Astrocyte of the hippocampus (primary cell): ENCODE results near the gene RBM6.

Source experiments
- DNase-seq: peaks from one replicate; pipeline ENCODE4 v3.0.0; 2011; ENCODE audit warnings: low read depth, low spot score

RBM6 gene

DNA sequence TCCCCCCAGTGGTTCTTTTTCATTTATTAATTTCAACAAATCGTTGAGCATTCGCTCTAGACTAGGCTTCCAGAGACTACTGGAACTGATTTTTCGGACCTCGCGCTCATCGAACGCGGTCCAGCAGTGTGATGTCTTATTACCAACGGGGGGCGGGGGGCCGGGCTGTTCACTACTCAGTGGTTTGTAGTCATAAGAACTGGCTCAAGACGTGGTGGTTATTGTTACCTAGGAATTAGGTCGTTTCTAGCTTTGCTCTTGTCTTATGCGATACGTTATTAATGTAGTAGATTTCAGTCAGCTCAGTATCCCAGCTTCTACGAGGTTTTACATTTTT lies 149.6 kb downstream of the RBM6 start:
- peak; percentile 64 for DNase-seq

DNA sequence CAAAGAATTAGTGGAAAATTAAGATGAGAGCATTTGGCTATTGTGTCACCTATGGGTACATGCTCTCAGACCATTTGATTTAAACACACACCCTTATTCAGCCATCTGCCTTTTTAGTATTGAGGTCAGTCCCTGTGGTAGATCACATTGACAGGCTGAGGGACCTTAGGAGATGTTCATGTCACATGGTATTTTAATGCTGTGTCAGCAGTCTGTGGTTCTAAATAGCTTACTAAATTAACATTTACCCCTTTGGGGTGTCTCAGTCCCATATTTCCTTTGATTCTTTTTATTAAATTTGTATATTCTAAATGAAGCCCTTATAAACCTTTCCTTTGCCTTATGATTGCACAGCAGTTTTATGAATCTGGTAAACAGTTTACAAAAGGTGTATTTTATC lies 151.0 kb downstream of the RBM6 start:
- DNase-seq = no peak

DNA sequence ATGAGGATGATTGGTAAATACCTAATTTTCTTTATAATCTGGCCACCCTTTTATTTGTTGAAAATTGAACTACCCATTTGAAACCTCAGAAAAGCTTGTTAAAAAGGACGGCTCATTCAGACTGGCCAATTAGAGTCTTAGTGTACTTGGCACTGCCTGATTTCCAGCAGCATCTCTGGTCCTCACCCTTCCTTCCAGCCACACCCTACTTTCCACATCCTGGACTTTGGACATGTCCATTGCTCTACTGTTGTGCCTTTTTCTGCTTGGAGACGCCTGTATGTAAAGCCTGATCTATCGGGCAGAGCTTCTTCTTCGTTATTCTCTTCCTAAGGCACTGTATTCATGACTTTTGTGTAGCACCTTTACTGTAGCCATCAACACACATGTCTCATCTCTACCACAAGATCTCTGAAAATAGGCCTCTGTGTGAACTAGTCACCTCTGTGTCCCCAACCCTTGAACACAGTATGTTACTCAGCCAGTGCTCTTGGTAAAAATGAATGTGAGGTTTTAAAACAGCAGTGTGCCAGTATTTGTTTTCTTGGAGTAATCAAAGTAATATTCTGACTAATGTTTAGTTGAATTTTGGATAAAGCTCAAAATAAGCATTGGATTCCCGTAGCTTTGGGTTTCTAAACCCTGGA lies 155.5 kb downstream of the RBM6 start:
- peak; percentile 11 for DNase-seq

DNA sequence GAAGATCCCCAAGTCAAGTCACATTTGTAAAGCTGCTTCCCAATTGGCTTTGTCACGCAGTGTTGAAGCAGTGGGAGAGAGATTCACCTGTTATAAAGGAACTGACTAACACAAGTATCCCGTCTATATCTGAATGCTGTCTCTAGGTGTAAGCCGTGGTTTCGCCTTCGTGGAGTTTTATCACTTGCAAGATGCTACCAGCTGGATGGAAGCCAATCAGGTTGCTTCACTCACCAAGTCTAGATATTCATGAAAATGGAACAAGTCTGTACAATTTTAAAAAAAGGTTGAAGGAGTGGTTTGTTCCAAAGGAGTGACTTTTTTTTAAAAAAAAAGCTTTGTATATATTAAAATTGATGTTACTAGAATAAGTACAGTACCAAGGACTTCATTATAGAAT lies 160.4 kb downstream of the RBM6 start:
- no peak for DNase-seq

DNA sequence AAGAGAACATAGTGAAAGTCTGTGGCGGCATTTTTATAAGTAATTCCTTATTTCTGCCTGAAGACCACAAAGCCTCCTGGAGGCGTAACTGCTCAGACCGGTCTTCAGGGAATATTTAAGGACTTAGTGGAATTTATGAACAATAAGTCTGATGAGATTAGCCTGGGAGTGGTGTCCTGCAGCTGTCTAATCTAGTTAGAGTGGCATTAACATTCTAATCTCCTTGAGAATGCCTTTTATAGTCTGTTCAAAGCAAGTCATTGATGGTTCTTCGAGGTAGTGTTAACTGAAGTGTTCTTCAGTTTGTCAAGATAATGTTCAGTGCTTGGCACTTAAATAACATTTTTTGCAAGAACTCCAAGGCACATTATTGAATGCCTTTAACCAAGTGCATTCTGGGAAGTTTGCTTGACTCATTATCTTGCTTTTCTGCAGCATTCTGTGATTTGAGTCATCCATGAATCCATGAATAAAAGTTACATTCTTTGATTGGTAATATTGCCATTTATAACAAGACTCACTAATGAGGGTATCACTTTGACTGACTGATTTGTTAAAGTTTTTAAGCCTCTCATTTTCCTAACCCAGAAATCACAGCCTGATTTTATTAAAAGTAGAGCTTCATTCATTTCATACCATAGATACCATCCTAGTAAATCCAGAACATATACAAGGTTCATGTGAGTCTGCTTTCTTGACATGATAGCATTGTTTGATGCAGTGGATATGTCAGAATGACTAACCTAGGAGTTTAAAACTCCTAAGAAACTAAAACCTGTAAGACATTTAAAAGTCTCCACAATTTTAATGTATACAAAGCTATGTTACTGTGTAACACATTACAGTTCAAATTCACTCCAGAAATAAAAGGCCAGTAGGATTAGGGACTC lies 161.3 kb downstream of the RBM6 start:
- DNase-seq = peak; percentile 60

DNA sequence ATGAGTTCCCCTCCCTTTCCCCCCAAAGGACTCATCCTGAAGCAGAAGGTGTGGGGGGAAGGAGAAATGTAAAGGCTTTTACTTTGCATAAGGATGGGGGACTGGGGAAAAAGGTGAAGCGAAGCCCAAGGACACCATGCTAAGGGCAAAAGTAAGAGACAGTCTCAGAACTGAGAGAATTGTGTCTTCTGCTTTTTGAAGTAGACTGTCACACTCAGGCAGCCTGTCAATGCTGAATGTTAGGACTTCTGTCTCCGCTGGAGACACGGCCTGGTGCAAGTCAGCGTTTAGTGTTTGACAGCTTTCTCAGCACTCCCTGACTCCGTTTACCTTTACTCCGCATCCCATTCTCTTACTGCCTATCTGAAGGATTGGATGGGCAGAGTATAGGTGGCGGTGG lies 162.6 kb downstream of the RBM6 start:
- DNase-seq = no peak

DNA sequence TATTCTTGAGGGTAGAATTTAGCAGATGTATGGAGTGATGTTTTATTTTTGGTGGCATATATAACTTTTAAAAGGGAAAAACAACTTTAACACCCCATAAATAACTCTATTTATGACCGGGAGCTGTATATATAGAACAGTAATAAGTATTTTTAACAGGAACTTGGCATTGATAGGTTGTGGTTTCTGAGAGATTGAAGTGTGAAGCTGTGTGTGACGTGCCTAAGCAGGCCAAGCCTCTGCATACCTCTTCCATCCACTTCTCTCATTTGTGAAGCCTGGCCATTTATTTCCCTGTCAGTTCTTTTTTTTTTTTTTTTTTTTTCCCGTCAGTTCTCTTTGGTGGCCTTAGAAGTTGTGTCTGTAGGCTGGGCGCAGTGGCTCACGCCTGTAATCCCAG lies 171.8 kb downstream of the RBM6 start:
- no peak for DNase-seq

DNA sequence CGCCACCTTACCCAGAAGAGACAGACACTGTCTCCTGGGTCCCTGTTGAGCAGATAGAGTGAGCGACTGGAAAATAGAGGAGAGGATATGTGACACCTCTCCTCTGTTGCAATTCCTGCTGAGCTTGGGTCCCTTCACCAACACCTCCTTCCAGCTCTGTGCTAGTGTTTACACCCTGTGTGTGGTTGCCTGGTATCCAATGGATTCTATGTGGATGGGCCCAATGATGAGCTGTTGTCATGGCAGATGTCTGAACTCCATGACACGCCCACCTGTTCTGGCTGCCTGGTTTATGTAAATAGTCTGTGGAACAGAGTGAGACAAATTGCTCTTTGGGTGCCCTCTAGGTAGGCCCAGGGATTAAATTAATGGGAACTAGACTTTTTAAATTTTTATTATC lies 172.5 kb downstream of the RBM6 start:
- DNase-seq = no peak

DNA sequence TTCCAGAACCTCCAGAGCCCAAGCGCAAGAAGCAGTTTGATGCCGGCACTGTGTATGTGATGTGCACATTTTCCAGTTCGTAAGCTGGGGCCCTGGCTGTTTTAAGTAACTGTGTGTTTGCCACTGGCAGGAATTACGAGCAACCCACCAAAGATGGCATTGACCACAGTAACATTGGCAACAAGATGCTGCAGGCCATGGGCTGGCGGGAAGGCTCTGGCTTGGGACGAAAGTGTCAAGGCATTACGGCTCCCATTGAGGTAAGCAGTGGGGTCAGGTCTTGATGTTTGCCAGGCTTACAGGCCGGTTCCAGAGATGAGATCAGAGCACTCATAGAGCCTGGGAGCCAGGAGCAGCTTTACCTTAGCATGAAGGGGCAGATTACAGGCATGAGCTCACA lies 177.2 kb downstream of the RBM6 start:
- no peak for DNase-seq

DNA sequence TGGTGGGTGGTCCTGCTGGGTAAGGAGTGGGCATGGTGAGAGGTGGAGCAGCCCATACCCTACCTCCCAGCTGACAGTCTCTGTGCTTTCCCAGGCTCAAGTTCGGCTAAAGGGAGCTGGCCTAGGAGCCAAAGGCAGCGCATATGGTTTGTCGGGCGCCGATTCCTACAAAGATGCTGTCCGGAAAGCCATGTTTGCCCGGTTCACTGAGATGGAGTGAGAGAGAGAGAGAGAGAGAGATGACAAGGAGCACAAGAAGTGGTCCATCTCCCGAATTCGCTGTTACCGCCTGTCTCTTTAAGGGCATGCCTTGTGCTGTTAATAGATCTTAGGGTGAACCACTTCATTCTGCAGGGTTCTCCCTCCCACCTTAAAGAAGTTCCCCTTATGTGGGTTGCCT lies 178.3 kb downstream of the RBM6 start:
- no peak for DNase-seq

DNA sequence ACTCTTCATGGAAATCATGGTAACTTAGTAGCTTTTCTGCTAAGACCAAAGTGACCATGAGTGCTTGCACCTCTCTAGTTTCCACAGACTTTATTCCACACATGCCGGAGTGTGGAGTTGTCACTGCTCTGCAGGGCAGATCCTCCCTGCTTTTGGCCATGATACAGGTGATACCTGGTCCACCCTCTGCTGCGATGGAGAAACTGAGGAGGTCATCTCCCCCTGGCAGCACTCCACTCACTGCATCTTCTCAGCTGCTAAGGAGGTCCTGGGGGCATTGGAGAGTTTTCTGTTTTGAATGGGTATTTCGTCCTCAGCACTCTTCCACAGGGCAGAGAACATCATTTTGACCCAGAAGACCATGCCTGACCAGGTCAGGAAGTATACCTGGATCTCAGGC lies 179.8 kb downstream of the RBM6 start:
- DNase-seq = no peak

DNA sequence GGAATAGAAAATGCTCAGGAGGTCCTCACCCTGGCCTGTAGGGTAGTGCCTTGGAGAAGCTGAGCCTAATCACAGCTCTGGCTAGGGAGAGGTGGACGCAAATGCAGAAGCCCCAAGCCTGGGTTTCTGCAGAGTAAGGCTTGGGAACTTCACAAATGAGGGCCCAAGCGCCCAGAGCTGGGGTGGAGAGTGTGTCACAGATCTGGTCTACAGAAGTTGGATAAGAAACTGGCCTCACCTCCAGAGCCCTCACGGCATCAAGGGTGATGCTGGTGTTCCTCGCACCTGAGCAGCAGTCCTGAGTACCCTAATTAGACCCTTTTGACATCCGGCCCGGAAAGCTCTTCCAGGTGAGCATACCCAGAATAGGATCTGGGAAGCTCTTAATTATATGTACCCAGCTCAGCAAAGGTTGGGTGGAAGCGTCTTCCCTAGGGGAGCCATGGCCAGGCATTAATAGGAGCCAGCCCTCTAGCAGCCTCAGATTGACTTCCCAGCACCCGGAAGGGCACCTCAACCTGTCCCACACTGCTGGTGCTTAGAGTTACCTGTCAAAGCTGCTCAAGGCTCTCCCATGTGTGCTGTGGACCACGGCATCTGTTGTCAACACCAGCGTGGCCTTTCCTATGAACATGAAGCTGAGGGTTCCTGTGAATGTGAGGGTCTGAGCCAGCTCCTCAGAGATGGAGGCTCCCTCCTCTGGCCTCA lies 180.6 kb downstream of the RBM6 start:
- DNase-seq = no peak

DNA sequence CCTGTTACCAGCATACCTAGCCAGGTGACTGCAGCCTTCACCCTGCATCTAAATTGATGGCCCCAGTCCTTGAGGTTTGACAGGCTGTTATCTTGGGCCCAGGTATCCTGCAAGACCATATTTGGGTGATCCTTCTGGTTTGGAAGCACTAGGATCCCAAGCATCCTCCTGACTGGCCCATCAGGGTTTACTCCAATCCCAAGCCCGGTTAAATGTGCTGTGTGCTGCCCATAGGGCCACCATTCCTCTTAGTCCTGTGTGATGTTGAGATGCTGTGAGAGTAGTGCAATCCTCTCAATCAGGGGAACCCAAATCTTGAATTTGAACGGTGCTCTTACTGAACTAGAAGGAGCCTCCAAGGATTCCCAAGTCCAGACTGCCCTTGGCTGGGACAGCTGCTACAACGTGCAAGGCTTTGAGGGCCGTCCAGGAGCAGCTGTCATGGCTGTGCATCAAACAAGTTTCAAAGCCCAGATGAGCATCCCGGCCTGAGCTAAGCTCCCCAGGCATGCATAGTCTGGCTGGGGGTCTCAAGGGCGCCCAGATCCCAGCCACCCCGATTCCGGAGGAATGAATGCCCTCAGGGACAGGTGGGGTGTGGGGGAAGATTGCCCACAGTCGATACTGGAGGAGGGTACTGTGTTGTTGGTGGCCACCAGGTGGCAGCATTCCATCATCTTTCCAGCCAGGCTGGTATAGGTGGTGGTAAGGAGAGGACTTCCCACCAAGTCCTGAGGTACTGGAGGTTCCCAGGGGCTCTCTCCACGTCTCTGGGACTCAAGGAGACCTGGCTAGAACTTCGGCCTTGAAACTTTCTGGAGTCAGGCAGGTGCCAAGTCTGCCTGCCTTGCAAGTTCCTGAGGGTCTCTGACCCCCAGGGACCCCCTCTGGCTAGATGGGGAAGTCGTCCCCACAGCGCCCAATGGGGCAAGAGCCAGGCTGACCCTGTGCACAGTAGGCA lies 181.4 kb downstream of the RBM6 start:
- peak; percentile 89 for DNase-seq

DNA sequence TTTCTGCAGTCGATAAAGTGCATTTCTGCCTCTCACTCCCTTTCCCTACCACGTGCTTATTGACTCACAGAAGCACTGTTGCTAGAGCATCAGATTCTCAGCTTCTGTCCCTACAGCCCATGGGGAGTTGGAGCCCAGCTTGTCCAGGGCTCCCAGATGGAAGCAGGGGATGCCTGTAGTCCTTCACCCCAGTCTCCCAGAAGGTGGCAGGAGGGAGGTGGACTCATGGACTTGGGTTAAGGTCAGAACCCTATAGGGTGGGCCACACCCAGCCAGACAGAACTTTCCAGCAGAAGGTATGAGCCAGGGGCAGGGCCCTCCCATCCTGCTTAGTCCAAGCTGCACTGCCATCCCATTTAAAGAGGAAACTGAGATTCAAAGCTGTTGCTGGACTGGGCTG lies 182.1 kb downstream of the RBM6 start:
- DNase-seq = no peak

DNA sequence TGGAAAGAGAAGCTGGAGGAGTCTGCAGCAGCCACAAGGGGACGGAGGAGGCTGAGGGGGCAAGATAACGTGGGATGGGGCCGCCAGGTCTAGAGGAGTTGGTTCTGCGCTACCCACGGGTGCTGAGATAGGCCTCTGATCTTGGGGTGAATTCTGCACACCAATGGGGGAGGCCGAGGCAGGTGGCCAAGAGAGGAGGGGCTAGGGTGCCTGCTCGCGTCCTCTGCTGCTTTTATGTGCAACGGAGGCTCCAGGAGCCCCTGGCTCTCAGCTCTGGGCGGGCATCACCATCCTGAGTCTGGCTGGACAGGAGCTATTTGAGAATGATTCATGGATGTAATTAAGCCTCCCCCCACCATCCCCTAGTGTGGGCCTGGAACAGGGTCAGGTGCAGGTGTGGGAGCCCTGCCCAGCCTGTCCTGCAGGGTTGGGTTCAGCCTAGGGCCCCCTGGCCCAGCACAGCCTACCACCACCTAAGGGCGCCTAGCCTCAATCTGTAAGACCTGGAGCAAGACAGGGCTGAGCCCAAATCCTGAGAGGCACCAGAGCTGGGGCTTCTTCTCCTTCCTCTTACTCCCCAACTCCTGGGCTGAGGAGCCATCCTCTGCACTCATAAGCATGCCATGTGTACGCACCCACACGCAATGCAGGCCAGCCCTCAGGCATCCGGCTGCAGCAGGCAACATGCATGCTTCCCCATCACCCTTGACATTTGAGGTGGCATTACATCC lies 182.9 kb downstream of the RBM6 start:
- DNase-seq = no peak

DNA sequence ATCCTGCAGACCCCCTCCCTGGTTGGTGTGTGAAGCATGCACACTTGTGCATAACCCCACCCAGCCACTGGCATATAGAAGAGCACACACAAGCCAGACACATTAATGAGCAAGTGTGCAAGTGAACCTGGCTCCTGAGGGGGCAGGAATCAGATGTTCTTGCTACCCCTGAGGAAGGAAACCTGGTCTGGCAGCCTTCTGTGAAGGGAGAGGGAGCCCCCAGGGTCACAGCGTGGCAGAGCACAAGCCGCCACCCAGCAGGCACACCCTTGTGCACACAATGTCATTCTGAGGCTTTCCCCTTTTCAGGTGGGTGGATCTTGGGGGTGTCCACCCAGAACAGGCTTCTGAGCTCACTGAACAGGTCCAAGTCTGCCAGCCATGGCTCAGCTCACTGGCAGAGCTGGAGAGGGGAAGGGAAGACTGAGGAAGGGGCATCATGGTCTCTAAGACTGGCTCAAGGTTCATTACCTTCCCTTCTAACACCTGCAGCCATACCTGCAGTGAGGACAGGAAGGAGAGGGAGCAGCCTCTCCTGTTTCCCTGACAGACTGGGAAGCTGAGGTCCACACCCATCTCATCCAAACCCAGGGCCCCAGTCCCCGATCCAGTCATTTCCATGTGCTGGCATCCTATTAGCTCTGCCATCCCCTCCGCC lies 183.6 kb downstream of the RBM6 start:
- no peak for DNase-seq

DNA sequence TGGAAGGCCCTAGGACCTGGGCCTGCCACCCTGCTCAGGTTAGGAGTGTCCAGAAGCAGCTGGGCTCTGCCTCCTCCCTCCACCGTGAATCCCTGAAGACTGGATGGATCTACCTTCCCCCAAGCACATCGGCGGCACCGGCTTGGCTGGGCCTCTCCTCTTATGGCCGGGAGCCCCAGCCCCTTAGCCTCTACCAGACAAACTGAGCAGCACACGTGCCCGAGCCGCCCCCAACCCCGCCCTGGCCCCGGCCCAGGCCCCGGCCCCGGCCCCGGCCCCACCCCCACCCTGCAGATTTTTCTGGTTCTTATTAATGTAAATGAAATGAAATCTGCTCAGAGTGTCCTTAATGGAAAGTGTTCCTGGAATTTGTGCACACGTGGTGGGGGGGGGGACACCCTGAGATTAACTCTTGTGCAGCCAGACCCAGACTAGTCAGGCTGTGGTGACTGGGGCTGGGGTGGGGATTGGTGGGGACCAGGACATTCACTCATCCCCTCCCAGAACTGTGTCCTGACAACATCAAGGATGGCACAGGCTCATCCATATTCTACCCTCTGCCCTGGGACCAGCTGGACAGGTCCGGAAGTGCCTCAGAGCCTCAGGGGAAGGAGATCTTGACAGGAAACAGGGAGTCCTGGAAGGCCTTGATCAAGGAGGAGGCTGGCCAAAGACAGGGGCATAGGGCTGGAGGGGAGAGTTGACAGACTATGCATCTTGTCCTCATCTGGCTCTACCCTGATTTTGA lies 184.3 kb downstream of the RBM6 start:
- no peak for DNase-seq

DNA sequence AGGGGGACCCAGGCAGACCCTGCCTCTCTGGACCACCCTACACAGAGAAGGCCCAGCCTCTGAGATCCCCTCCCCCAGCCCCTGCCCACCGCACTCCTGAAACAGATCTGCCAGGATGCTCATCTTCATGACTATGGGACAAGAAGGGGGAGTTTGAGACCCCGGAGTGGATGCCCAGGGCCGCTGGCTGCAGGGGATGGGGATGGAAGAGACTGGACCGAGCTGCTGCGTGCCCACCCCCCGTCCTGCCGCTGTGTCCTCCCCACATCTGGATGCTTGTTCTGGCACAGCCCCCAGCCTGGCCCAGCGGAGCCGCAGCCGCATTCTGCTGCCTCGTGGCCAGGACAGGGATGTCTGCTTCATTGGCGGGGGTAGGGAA lies 184.8 kb downstream of the RBM6 start:
- no peak for DNase-seq

DNA sequence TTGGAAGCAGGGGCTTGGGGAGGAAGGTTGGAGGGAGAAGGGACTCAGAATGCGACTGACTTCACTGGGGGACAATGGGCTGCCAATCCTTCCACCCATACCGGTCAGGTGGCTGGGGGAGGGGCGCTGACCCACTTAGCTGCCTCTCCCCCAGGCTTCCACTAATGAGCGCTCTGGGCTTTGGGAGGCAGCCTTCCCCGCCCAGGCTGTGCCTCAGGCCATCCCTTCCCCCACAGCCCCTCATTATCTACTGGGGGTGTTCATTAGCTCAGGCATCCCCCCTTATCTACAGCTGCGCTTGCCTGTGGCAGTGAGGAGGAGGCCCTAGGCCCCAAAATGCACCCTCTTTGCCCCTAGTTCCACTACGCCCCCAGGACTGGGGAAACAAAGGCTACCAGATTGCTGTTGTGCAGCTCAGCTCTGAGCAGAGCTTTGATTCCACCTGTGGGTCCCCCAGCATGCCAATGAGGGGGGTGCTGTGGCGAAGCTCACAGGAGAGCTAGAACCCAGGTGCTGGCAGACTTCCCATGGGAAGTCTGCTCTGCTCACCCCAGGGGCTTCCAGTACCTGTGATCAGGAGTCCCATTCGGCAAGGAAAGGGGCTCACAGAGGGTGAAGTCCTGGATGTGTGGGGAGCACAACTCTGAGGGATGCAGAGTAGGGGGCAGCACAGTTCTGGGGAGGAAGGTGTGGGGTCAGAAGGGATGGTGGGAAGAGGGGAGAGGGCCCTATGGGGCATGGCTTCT lies 185.8 kb downstream of the RBM6 start:
- DNase-seq = no peak
